PFSK-1 (cell line): ENCODE results near the gene TMEM250.

Source experiments
- FOXP2 ChIP-seq: optimal IDR thresholded peaks from 2 replicates; pipeline ENCODE3; 2011; ENCODE audit warnings: borderline replicate concordance, control low read depth, inconsistent platforms; ENCODE audit not compliant: insufficient read depth; ENCODE audit errors: extremely low read length, extremely low read depth
- POLR2AphosphoS5 ChIP-seq: IDR thresholded peaks from 2 replicates; pipeline ENCODE4 v1.6.1; 2012; ENCODE audit warnings: low read depth, mild to moderate bottlenecking, control low read depth, low read length, moderate library complexity
- SIN3A ChIP-seq: IDR thresholded peaks from 2 replicates; pipeline ENCODE4 v1.6.1; 2012; ENCODE audit warnings: mild to moderate bottlenecking, low read length, moderate library complexity, borderline replicate concordance; ENCODE audit not compliant: insufficient read depth
- TAF1 ChIP-seq: IDR thresholded peaks from 2 replicates; pipeline ENCODE4 v1.6.1; 2012; ENCODE audit warnings: low read length, control low read depth, borderline replicate concordance; ENCODE audit not compliant: insufficient read depth
- TF ChIP-seq, protein P1 (sequence below), 2 experiments: IDR thresholded peaks; 2 replicates each; pipeline versions ENCODE4 v1.6.1 to v1.8.0; 2011 to 2012; ENCODE audit warnings: low read depth in 2 of 2, low read length in 2 of 2, control low read depth in 1 of 2, inconsistent platforms in 1 of 2, mild to moderate bottlenecking in 1 of 2, moderate library complexity in 1 of 2; ENCODE audit not compliant: insufficient read depth in 1 of 2

TMEM250 gene

DNA sequence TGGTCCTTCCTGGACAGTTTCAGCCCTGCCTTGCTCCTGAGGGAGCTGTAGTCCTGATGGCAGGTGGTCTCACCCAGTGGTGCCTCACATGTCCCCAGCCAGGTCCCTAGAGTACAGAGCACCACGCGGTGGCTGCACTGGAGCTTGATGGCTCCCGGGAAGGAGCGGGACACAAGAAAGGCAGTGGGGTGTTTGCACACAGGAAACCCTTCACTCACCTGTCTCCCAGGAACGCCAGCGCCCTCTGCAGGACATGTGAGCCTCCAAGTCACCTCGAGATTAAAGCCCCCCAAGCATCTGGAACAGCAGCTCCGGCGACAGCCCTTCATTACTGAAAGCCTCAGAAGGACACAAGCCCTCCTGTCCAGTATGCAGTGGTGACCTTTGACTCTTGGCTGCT lies 19.9 kb upstream of the TMEM250 start:
- no peak for TF ChIP-seq TAF1
- TF ChIP-seq FOXP2 = no peak
- no peak for TF ChIP-seq SIN3A
- TF ChIP-seq, protein P1, sequence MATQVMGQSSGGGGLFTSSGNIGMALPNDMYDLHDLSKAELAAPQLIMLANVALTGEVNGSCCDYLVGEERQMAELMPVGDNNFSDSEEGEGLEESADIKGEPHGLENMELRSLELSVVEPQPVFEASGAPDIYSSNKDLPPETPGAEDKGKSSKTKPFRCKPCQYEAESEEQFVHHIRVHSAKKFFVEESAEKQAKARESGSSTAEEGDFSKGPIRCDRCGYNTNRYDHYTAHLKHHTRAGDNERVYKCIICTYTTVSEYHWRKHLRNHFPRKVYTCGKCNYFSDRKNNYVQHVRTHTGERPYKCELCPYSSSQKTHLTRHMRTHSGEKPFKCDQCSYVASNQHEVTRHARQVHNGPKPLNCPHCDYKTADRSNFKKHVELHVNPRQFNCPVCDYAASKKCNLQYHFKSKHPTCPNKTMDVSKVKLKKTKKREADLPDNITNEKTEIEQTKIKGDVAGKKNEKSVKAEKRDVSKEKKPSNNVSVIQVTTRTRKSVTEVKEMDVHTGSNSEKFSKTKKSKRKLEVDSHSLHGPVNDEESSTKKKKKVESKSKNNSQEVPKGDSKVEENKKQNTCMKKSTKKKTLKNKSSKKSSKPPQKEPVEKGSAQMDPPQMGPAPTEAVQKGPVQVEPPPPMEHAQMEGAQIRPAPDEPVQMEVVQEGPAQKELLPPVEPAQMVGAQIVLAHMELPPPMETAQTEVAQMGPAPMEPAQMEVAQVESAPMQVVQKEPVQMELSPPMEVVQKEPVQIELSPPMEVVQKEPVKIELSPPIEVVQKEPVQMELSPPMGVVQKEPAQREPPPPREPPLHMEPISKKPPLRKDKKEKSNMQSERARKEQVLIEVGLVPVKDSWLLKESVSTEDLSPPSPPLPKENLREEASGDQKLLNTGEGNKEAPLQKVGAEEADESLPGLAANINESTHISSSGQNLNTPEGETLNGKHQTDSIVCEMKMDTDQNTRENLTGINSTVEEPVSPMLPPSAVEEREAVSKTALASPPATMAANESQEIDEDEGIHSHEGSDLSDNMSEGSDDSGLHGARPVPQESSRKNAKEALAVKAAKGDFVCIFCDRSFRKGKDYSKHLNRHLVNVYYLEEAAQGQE (IDR thresholded peaks at IDR 0.05; ENCODE audit: insufficient read depth in 1 of 2, low read depth in 2 of 2, low read length in 2 of 2) = no peak
- no peak for TF ChIP-seq POLR2AphosphoS5

DNA sequence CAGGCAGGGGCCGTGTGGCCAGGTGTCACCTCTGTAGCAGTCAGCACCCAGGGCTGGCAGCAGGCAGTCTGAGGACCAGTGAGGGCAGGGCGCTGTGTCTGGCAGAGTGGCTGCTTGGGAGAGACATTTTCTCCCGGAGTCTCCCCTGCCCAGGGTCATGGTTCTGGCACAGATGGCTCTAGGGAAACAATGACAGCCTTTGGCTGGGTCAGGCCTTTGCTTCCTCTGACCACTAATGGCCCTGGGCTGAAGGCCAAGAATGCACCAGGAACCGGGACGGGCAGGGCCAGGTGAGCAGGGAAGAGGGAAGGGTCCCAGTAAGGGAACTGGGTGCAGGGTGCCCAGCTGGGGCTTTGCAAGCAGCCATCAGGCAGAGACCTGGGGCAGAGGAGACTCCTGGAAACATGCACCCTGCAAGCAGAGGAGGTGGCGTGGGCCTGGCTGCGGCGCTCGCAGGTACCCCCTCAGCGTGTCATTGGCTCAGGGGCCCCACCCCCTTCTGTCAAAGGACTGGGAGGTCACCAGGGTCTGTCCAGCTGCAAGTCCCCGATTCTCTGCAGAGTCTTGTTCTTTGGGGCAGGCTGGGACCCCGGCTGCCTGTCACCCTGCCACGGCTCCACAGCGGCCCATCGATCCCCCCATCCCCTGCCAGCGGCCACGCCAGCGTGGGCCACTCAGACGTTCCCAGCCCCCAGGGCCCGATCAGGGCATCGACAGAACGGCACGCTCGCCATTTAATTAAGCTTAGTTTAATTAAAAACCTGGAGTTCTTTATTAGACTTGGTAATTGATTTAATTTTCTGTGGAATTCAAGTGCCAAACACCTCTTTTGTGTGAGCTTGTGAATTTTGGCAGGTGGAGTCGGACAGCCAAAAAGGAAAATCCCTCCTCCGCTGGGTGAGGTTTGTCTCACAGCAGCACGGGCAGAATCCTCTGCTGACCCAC lies 18.9 kb upstream of the TMEM250 start:
- TF ChIP-seq FOXP2 (no peak), POLR2AphosphoS5 (no peak), SIN3A (no peak), TAF1 (no peak)
- TF ChIP-seq, protein P1 (IDR thresholded peaks at IDR 0.05; ENCODE audit: insufficient read depth in 1 of 2, low read depth in 2 of 2, low read length in 2 of 2) = no peak

DNA sequence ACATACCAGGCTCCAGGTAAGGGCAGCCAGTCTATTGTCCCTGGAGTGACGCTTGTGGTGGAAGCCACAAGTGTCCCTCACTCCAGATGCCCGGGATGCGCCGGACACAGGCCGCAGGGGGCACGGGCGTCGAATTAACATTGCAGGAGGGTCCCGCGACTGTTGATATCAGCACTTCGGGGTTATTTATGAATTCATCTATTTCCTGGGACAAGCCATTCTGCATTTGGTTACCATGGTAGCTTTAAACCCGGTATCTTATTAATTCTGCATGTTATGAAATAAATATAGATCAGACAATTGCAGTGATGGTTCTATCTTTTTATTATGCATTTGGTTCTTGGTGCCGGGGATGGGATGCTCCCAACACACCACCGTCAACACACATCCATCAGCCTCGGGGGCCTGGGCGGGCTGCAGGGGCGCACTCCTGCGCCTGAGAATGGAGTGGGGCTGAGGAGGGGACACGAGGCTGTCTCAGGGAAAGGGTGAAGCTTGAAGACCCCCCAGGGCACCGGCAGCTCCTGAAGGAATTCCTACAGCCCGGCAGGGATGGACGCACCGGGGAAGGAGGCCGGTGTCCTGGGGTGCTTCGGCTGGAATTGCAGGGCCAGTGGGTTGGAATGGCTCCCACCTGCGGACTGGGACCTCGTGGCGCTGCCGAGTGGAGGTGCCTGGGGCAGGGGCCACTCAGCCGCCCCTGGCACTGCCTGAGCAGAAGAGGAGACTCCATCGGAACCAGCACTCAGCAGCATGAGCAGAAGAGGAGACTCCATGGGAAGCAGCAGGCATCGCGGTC lies 17.7 kb upstream of the TMEM250 start:
- TF ChIP-seq TAF1 (no peak), SIN3A (no peak), POLR2AphosphoS5 (no peak), FOXP2 (no peak)
- TF ChIP-seq, protein P1 (IDR thresholded peaks at IDR 0.05; ENCODE audit: insufficient read depth in 1 of 2, low read depth in 2 of 2, low read length in 2 of 2) = no peak

DNA sequence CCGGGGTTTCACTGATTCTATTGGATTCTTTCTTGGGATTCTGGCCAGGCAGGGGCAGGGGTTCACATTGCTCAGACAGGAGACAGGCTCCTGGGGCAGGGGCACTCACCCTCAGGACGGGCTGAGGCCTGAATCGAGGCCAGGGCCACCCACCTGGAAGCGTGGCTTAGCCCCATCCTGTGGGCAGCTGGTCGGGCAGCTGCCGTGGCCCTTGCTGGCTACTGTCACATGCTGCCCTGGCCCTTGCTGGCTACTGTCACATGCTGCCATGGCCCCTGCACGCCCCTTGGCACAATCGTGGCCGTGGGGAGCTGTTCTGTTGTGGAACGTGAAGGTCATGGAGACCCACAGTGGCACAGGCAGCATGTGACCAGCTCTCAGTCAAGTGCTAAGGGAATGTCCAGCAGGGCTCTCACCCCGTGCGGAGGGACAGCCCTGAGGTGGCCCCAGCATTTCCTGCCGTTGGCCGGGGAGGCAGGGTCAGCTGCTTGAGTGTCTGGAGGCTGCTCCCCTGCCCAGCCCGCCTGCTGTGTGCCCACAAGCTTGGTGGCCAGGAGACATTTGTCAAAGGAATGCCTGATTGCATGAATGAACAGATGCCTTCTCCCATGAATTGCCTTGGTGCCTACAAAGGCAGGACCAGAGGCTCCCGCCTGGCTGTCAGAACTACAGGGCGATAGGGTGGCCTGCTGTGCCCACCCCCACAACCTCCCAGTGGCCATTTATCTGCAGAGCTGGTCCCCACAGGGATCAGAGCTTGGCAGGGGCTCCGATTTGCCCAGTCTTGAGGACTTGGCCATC lies 16.9 kb upstream of the TMEM250 start:
- no peak for TF ChIP-seq POLR2AphosphoS5
- TF ChIP-seq, protein P1 (IDR thresholded peaks at IDR 0.05; ENCODE audit: insufficient read depth in 1 of 2, low read depth in 2 of 2, low read length in 2 of 2) = no peak
- no peak for TF ChIP-seq SIN3A
- TF ChIP-seq TAF1 = no peak
- no peak for TF ChIP-seq FOXP2
